H9 (cell line): Measurements from ENCODE around the gene CTDSPL. TPM values are rescaled to one million over a fixed set of nuclear protein-coding genes. Genes with fewer than 3 reads are reported as not detected.

Experiments
- DNase-seq: peaks from one replicate; pipeline ENCODE4 v3.0.0-alpha.2; 2017
- H2AFZ ChIP-seq: one replicate; pipeline ENCODE4 v1.6.1; 2013; ENCODE audit warnings: mild to moderate bottlenecking, low read length, control low read depth, moderate library complexity
- H2AK5ac ChIP-seq: 2 replicates; pipeline ENCODE4 v1.6.1; 2013; ENCODE audit warnings: low read length, control low read depth, mixed read lengths; ENCODE audit not compliant: insufficient read length
- H2BK120ac ChIP-seq: one replicate; pipeline ENCODE4 v1.6.1; 2013; ENCODE audit warnings: low read depth, mild to moderate bottlenecking, low read length, control low read depth, inconsistent platforms; ENCODE audit not compliant: poor library complexity, severe bottlenecking
- H2BK12ac ChIP-seq: 2 replicates; pipeline ENCODE4 v1.6.1; 2013; ENCODE audit warnings: low read length, control low read depth, mixed read lengths, low read depth; ENCODE audit not compliant: insufficient read length
- H2BK15ac ChIP-seq: 2 replicates; pipeline ENCODE4 v1.6.1; 2013; ENCODE audit warnings: low read depth, low read length, control low read depth
- H2BK20ac ChIP-seq: one replicate; pipeline ENCODE4 v1.6.1; 2013; ENCODE audit warnings: low read depth, mild to moderate bottlenecking, low read length, control low read depth, inconsistent platforms; ENCODE audit not compliant: poor library complexity, severe bottlenecking
- H2BK5ac ChIP-seq: 2 replicates; pipeline ENCODE4 v1.6.1; 2013; ENCODE audit warnings: low read length, control low read depth, mixed read lengths; ENCODE audit not compliant: insufficient read length
- H3K14ac ChIP-seq: 2 replicates; pipeline ENCODE4 v1.6.1; 2013; ENCODE audit warnings: low read length, control low read depth; ENCODE audit not compliant: insufficient read depth
- H3K18ac ChIP-seq: 2 replicates; pipeline ENCODE4 v1.6.1; 2013; ENCODE audit warnings: low read depth, mild to moderate bottlenecking, mixed read lengths, low read length, control low read depth; ENCODE audit not compliant: insufficient read length
- H3K23ac ChIP-seq: 2 replicates; pipeline ENCODE4 v1.6.1; 2013; ENCODE audit warnings: low read length, control low read depth, mixed read lengths, low read depth; ENCODE audit not compliant: insufficient read length
- H3K23me2 ChIP-seq: 2 replicates; pipeline ENCODE4 v1.6.1; 2013; ENCODE audit warnings: low read depth, mild to moderate bottlenecking, mixed read lengths, low read length, control low read depth; ENCODE audit not compliant: insufficient read length, poor library complexity, severe bottlenecking
- H3K27ac ChIP-seq: 2 replicates; pipeline ENCODE4 v1.5.1; 2013; ENCODE audit warnings: low read length, control low read depth, mixed read lengths, low read depth; ENCODE audit not compliant: insufficient read length
- H3K27me3 ChIP-seq: 2 replicates; pipeline ENCODE4 v1.6.1; 2013; ENCODE audit warnings: low read length, control low read depth, inconsistent platforms; ENCODE audit not compliant: insufficient read depth
- H3K4ac ChIP-seq: 2 replicates; pipeline ENCODE4 v1.6.1; 2013; ENCODE audit warnings: low read depth, mild to moderate bottlenecking, control low read depth, inconsistent platforms, low read length, moderate library complexity
- H3K4me1 ChIP-seq: 2 replicates; pipeline ENCODE4 v1.6.1; 2013; ENCODE audit warnings: low read length, control low read depth, inconsistent platforms; ENCODE audit not compliant: insufficient read depth
- H3K4me2 ChIP-seq: 2 replicates; pipeline ENCODE4 v1.6.1; 2013; ENCODE audit warnings: low read length, control low read depth, mixed read lengths; ENCODE audit not compliant: insufficient read length, insufficient read depth
- H3K56ac ChIP-seq: 2 replicates; pipeline ENCODE4 v1.6.1; 2013; ENCODE audit warnings: low read depth, mild to moderate bottlenecking, mixed read lengths, low read length, control low read depth; ENCODE audit not compliant: insufficient read length
- H3K79me1 ChIP-seq: 2 replicates; pipeline ENCODE4 v1.6.1; 2013; ENCODE audit warnings: low read depth, mild to moderate bottlenecking, moderate library complexity, low read length, control low read depth, inconsistent platforms; ENCODE audit not compliant: insufficient read depth, poor library complexity, severe bottlenecking
- H3K79me2 ChIP-seq: 2 replicates; pipeline ENCODE4 v1.6.1; 2013; ENCODE audit warnings: low read length, control low read depth, inconsistent platforms; ENCODE audit not compliant: insufficient read depth
- H3K9ac ChIP-seq: 2 replicates; pipeline ENCODE4 v1.6.1; 2013; ENCODE audit warnings: low read length, control low read depth, mixed read lengths; ENCODE audit not compliant: insufficient read length; ENCODE audit errors: extremely low read depth
- H3K9me3 ChIP-seq: one replicate; pipeline ENCODE4 v1.6.1; 2013; ENCODE audit warnings: low read depth, low read length, inconsistent platforms; ENCODE audit not compliant: control insufficient read depth
- H3T11ph ChIP-seq: one replicate; pipeline ENCODE4 v1.6.1; 2013; ENCODE audit warnings: mild to moderate bottlenecking, low read length, control low read depth, inconsistent platforms
- H4K20me1 ChIP-seq: one replicate; pipeline ENCODE4 v1.6.1; 2013; ENCODE audit not compliant: control insufficient read depth, insufficient read length, insufficient read depth
- H4K5ac ChIP-seq: 2 replicates; pipeline ENCODE4 v1.6.1; 2013; ENCODE audit warnings: low read depth, mild to moderate bottlenecking, mixed read lengths, low read length, control low read depth; ENCODE audit not compliant: insufficient read length
- H4K8ac ChIP-seq: replicated peaks from 2 replicates; pipeline ENCODE4 v1.6.1; 2013; ENCODE audit warnings: low read length, control low read depth, mixed read lengths, low read depth; ENCODE audit not compliant: insufficient read length
- H4K91ac ChIP-seq: 2 replicates; pipeline ENCODE4 v1.6.1; 2013; ENCODE audit warnings: low read depth, mild to moderate bottlenecking, moderate library complexity, mixed read lengths, low read length, control low read depth; ENCODE audit not compliant: insufficient read length
- H3K27ac Mint-ChIP-seq, 3 experiments: 2 replicates in 2 of 3; 3 replicates in 1 of 3; pipeline ENCODE4 v1.8.0; 2020 to 2021; ENCODE audit warnings: mixed read lengths in 3 of 3, mild to moderate bottlenecking in 1 of 3, moderate library complexity in 1 of 3
- H3K27me3 Mint-ChIP-seq: 2 replicates; pipeline ENCODE4 v1.8.0; 2021; ENCODE audit warnings: low read depth, mild to moderate bottlenecking, moderate library complexity, mixed read lengths
- H3K36me3 Mint-ChIP-seq, 3 experiments: 2 replicates in 2 of 3; 3 replicates in 1 of 3; pipeline ENCODE4 v1.8.0; 2020 to 2021; ENCODE audit warnings: low read depth in 3 of 3, mixed read lengths in 3 of 3; ENCODE audit not compliant: insufficient read depth in 1 of 3
- H3K4me1 Mint-ChIP-seq, 2 experiments: 2 replicates each; pipeline ENCODE4 v1.8.0; 2020; ENCODE audit warnings: mixed read lengths in 2 of 2
- H3K4me3 Mint-ChIP-seq, 2 experiments: 2 replicates in 1 of 2; 3 replicates in 1 of 2; pipeline ENCODE4 v1.8.0; 2020 to 2021; ENCODE audit warnings: mild to moderate bottlenecking in 2 of 2, mixed read lengths in 2 of 2, moderate library complexity in 1 of 2
- H3K9me3 Mint-ChIP-seq, 2 experiments: 2 replicates in 1 of 2; 3 replicates in 1 of 2; pipeline ENCODE4 v1.8.0; 2020; ENCODE audit warnings: mild to moderate bottlenecking in 2 of 2, mixed read lengths in 2 of 2, moderate library complexity in 1 of 2
- WGBS: extraction: QIAGEN DNeasy Blood & Tissue Kit; methylation state at CpG from one replicate; pipeline ENCODE4 v1.1.7; 2013; ENCODE audit warnings: missing lambda C conversion rate, low lambda C conversion rate, mixed read lengths; ENCODE audit not compliant: insufficient read length; ENCODE audit errors: extremely low coverage; 5-methylcytosine and 5-hydroxymethylcytosine counted together
- total RNA-seq: library from RNA; stranded (reverse); gene quantifications from 2 replicates; pipeline ENCODE4 v1.2.1, GENCODE V29; 2021
- TF ChIP-seq, protein P1 (sequence below): fragments of 200-600 bp; sonication (generic); conservative IDR thresholded peaks from 3 replicates; pipeline ENCODE4 v1.8.0; 2021; ENCODE audit warnings: antibody characterized with exemption, mild to moderate bottlenecking

Gene CTDSPL
- total RNA-seq, 1 experiment from 2014 or later = 20.8 TPM

DNA sequence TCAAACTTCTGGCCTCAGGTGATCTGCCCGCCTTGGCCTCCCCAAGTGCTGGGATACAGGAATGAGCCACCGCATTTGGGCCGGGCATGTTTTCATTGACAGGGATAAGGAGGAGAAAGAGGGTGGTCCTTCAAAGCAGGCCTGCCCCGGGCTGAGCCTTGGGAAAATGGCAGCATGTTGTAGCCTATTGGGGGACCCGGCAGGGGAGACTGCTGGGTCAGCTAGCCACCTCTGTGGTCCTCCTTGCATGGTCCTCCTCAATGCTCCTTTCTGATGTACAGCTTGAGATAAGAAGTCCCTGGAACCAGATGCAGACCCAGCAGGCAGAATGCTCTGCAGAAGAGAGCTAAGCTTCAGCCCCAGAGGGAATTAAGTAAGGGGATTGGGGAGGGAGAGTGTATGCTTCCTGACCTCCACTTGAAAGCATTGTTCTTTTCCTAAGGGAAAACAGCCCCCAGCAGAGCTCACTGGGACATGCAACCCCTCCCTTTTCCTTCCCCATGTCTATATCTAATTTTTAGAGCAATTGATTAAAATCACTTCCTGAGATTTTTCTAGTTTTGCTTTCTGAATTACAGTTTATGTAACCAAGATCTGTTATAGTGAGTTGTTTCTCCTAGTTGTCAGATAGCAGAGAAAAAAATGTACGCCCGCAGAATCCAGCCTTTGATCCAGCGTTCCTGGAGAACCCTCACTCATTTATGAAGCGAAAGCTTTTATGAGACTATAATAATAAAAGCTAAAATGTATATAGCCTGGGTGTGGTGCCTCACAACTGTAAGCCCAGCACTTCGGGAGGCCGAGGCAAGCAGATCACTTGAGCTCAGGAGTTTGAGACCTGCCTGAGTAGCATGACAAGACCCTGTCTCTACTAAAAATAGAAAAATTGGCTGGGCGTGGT is 80.2 kb downstream of the CTDSPL start:
- no peak overlapping the region for H2BK15ac ChIP-seq
- no peaks in the 10 kb centered on the region; a peak in 1 of 7 replicates for H3K36me3 Mint-ChIP-seq
- DNase-seq = no peak

More for the DNA sequence above, 80.2 kb downstream of the CTDSPL start:
- Histone ChIP-seq H3K14ac (no peak overlapping the region), H3K18ac (no peak overlapping the region), H3K23ac (no peak overlapping the region), H2BK5ac (no peak overlapping the region), H3K79me2 (0 out of 2 replicates have a peak, but pooled peaks cover 2% of the 10 kb centered on the region), H3K27me3 (no peaks in the 10 kb centered on the region), H3K56ac (no peak overlapping the region), H3T11ph (no peak overlapping the region), H2BK120ac (no peak overlapping the region), H3K4ac (no peak overlapping the region), H3K9me3 (no peaks in the 10 kb centered on the region), H4K20me1 (no peaks in the 10 kb centered on the region), H3K23me2 (no peaks in the 10 kb centered on the region), H2BK12ac (no peak overlapping the region), H4K8ac (no peak overlapping the region), H4K91ac (no peak overlapping the region), H2AK5ac (no peak overlapping the region), H3K4me2 (no peak overlapping the region), H3K27ac (no peak overlapping the region), H2BK20ac (no peak overlapping the region), H4K5ac (no peak overlapping the region), H3K79me1 (no peaks in the 10 kb centered on the region), H3K4me1 (peaks cover 3% of the 10 kb centered on the region; the same call in 1 of the 2 replicates), H3K9ac (no peak overlapping the region), H2AFZ (no peak overlapping the region)
- peaks cover 22 to 25% of the 10 kb centered on the region in 2 experiments for H3K4me1 Mint-ChIP-seq
- no peaks in the 10 kb centered on the region for H3K9me3 Mint-ChIP-seq
- no peaks in the 10 kb centered on the region for H3K27me3 Mint-ChIP-seq
- TF ChIP-seq, protein P1, sequence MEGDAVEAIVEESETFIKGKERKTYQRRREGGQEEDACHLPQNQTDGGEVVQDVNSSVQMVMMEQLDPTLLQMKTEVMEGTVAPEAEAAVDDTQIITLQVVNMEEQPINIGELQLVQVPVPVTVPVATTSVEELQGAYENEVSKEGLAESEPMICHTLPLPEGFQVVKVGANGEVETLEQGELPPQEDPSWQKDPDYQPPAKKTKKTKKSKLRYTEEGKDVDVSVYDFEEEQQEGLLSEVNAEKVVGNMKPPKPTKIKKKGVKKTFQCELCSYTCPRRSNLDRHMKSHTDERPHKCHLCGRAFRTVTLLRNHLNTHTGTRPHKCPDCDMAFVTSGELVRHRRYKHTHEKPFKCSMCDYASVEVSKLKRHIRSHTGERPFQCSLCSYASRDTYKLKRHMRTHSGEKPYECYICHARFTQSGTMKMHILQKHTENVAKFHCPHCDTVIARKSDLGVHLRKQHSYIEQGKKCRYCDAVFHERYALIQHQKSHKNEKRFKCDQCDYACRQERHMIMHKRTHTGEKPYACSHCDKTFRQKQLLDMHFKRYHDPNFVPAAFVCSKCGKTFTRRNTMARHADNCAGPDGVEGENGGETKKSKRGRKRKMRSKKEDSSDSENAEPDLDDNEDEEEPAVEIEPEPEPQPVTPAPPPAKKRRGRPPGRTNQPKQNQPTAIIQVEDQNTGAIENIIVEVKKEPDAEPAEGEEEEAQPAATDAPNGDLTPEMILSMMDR = no peak
- no CpG with 5 or more reads among the region's 12 CpGs for WGBS
- H3K27ac Mint-ChIP-seq = peak overlapping the region in 1 of 3 experiments; percentile 12; a peak in 1 of 7 replicates
- H3K4me3 Mint-ChIP-seq = no peak overlapping the region
